BJ (cell line): Measurements from ENCODE around the gene TARBP1. TPM values are rescaled to one million over a fixed set of nuclear protein-coding genes. Genes with fewer than 3 reads are reported as not detected.
"Not testable (repeated sequence)": the region's sequence is repeated elsewhere in the genome, so short reads cannot be mapped to it uniquely, and the experiment has no call there.

ENCODE experiments used
- CTCF ChIA-PET: fragments of 350-600 bp; formaldehyde crosslinking; extraction: SDS; loops from one replicate; lab custom pipeline; 2021; ENCODE audit warnings: antibody characterized with exemption, inconsistent platforms; lab: Yijun Ruan, JAX
- POLR2A ChIA-PET: fragments of 300-600 bp; sonication (Branson Sonifier 250); formaldehyde crosslinking; extraction: SDS; loops from one replicate; lab custom pipeline; 2021; ENCODE audit warnings: antibody characterized with exemption; lab: Charles Lee
- DNase-seq: peaks from one replicate; pipeline ENCODE4 v3.0.0-alpha.2; 2011; ENCODE audit warnings: low read depth
- H3K27me3 ChIP-seq: 2 replicates; pipeline ENCODE4 v1.6.0; 2011; ENCODE audit warnings: low read length; ENCODE audit not compliant: control insufficient read depth, insufficient read depth
- H3K36me3 ChIP-seq: 2 replicates; pipeline ENCODE4 v1.5.1; 2011; ENCODE audit warnings: low read length; ENCODE audit not compliant: control insufficient read depth, insufficient read depth
- H3K4me3 ChIP-seq: 2 replicates; pipeline ENCODE4 v1.5.1; 2011; ENCODE audit warnings: low read depth, mild to moderate bottlenecking, control low read depth, low read length
- CTCF ChIP-seq: IDR thresholded peaks from 2 replicates; pipeline ENCODE4 v1.5.1; 2011; ENCODE audit warnings: low read depth, mild to moderate bottlenecking, control low read depth, inconsistent platforms, low read length, moderate library complexity; ENCODE audit not compliant: insufficient read depth
- polyA plus RNA-seq: library from polyadenylated mRNA; depleted of rRNA; stranded (reverse); fragments of >200 nt; gene quantifications from 2 replicates; pipeline ENCODE4 v1.2.3, GENCODE V29; 2011

TARBP1 gene
- polyA plus RNA-seq, 1 experiment = 7.4 TPM

GRCh38 chr1:234525099-234525799 is 46.3 kb upstream of the TARBP1 start:
- Histone ChIP-seq H3K27me3 (no peaks in the 10 kb centered on the region), H3K4me3 (no peak overlapping the region), H3K36me3 (no peaks in the 10 kb centered on the region)
- POLR2A ChIA-PET = no interaction called here
- no peak for DNase-seq
- no peak for TF ChIP-seq CTCF
- CTCF ChIA-PET = no interaction called here

- no peak for DNase-seq
- Histone ChIP-seq H3K4me3 (no peak overlapping the region), H3K27me3 (no peaks in the 10 kb centered on the region), H3K36me3 (no peaks in the 10 kb centered on the region)
- POLR2A ChIA-PET = no interaction called here
- TF ChIP-seq CTCF = no peak
- CTCF ChIA-PET = interaction anchor here (1.0 kb wide), 1 partner anchor 8 kb away, joined by 3 read pairs; no protein-coding TSS in a partner anchor
These were observed 42.9 kb upstream of the TARBP1 start for GRCh38 chr1:234521836-234522235.

- Histone ChIP-seq H3K4me3 (no peak overlapping the region), H3K36me3 (no peaks in the 10 kb centered on the region), H3K27me3 (no peaks in the 10 kb centered on the region)
- DNase-seq = no peak
- no peak for TF ChIP-seq CTCF
- POLR2A ChIA-PET = no interaction called here
- CTCF ChIA-PET = interaction anchor here (1.0 kb wide), 1 partner anchor 9 kb away, joined by 3 read pairs; no protein-coding TSS in a partner anchor
These were observed 42.2 kb upstream of the TARBP1 start for GRCh38 chr1:234520908-234521817.

GRCh38 chr1:234519506-234519905 is 40.5 kb upstream of the TARBP1 start:
- ChIA-PET POLR2A (no interaction called here), CTCF (interaction anchor here (0.6 to 1.7 kb wide), 3 partner anchors 14 to 471 kb away, joined by 3 to 5 read pairs (median 5); no protein-coding TSS in a partner anchor)
- H3K36me3 ChIP-seq = no peaks in the 10 kb centered on the region
- no peak overlapping the region for H3K4me3 ChIP-seq
- DNase-seq = no peak
- TF ChIP-seq CTCF = no peak
- no peaks in the 10 kb centered on the region for H3K27me3 ChIP-seq

GRCh38 chr1:234518876-234519275 is 39.9 kb upstream of the TARBP1 start:
- Histone ChIP-seq H3K4me3 (no peak overlapping the region), H3K27me3 (no peaks in the 10 kb centered on the region), H3K36me3 (no peaks in the 10 kb centered on the region)
- no peak for TF ChIP-seq CTCF
- no peak for DNase-seq
- CTCF ChIA-PET = interaction anchor here (1.1 to 1.7 kb wide), 3 partner anchors 9 to 19 kb away, joined by 3 to 5 read pairs (median 5); no protein-coding TSS in a partner anchor
- POLR2A ChIA-PET = no interaction called here

GRCh38 chr1:234518086-234518485 is 39.1 kb upstream of the TARBP1 start:
- H3K4me3 ChIP-seq, POLR2A ChIA-PET, H3K27me3 ChIP-seq, DNase-seq, H3K36me3 ChIP-seq: not testable (repeated sequence)
- CTCF ChIA-PET = interaction anchor here (1.1 kb wide), 1 partner anchor 8 kb away, joined by 3 read pairs; no protein-coding TSS in a partner anchor
